Cerebellar cortex (tissue), 1 donor: Measurements from ENCODE around the gene ALPK1.

ENCODE experiments used
- DNase-seq: peaks from one replicate; pipeline ENCODE4 v3.0.0-alpha.2; 2015; ENCODE audit warnings: low spot score

Gene ALPK1

GRCh38 chr4:112328734-112329130 is 31.6 kb downstream of the ALPK1 start:
- no peak for DNase-seq

GRCh38 chr4:112329672-112330375 is 32.7 kb downstream of the ALPK1 start:
- DNase-seq = no peak

GRCh38 chr4:112330921-112331320 is 33.8 kb downstream of the ALPK1 start:
- DNase-seq = no peak

- no peak for DNase-seq
Observed at GRCh38 chr4:112332398-112332797, 35.2 kb downstream of the ALPK1 start.

- DNase-seq = no peak
Observed at GRCh38 chr4:112340023-112340422, 42.9 kb downstream of the ALPK1 start.

- DNase-seq = no peak
Observed at GRCh38 chr4:112341033-112341432, 43.9 kb downstream of the ALPK1 start.

- no peak for DNase-seq
Observed at GRCh38 chr4:112343330-112344080, 46.3 kb downstream of the ALPK1 start.

GRCh38 chr4:112348488-112349158 is 51.5 kb downstream of the ALPK1 start:
- DNase-seq = peak; percentile 86

GRCh38 chr4:112352736-112353135 is 55.6 kb downstream of the ALPK1 start:
- DNase-seq = no peak

- no peak for DNase-seq
Observed at GRCh38 chr4:112355662-112356061, 58.5 kb downstream of the ALPK1 start.

- DNase-seq = no peak
Observed at GRCh38 chr4:112357453-112357852, 60.3 kb downstream of the ALPK1 start.

GRCh38 chr4:112357897-112358296 is 60.7 kb downstream of the ALPK1 start:
- no peak for DNase-seq

- no peak for DNase-seq
Observed at GRCh38 chr4:112358415-112358814, 61.2 kb downstream of the ALPK1 start.

- DNase-seq = no peak
Observed at GRCh38 chr4:112358952-112359749, 62.0 kb downstream of the ALPK1 start.

GRCh38 chr4:112361181-112361791 is 64.1 kb downstream of the ALPK1 start:
- no peak for DNase-seq

GRCh38 chr4:112370466-112370865 is 73.3 kb downstream of the ALPK1 start:
- no peak for DNase-seq

- no peak for DNase-seq
Observed at GRCh38 chr4:112371361-112371760, 74.2 kb downstream of the ALPK1 start.

GRCh38 chr4:112374850-112375249 is 77.7 kb downstream of the ALPK1 start:
- DNase-seq = no peak

GRCh38 chr4:112377171-112377570 is 80.0 kb downstream of the ALPK1 start:
- no peak for DNase-seq

GRCh38 chr4:112377594-112378242 is 80.5 kb downstream of the ALPK1 start:
- DNase-seq = no peak

- DNase-seq = no peak
Observed at GRCh38 chr4:112378243-112378620, 81.1 kb downstream of the ALPK1 start.
